ENCODE results near the gene EDAR. TPM values are rescaled to one million over a fixed set of nuclear protein-coding genes. Genes with fewer than 3 reads are reported as not detected.

Gene EDAR
- total RNA-seq, 4 donors from 2014 or later = not detected

GRCh38 chr2:109018452-109018851, 29.4 kb upstream of the EDAR start:
- 91% methylated on average over 5 of the region's 5 CpGs for WGBS
- Histone ChIP-seq H3K4me3 (no peak overlapping the region), H3K9me3 (no peaks in the 10 kb centered on the region), H3K27me3 (peaks cover 0 to 19% (median 0%) of the 10 kb centered on the region in 4 donors), H3K27ac (replicated peaks in 1 of 4) (no peak overlapping the region), H3K36me3 (no peaks in the 10 kb centered on the region), H3K4me1 (no peaks in the 10 kb centered on the region)
- TF ChIP-seq EP300 (IDR thresholded peaks at IDR 0.05) = no peak
- TF ChIP-seq POLR2A (IDR thresholded peaks at IDR 0.05; ENCODE audit: low read depth) = no peak
- no peak for DNase-seq (ENCODE audit: extremely low spot score)
- intact Hi-C loops (cut with DNase I) = no loop called here

GRCh38 chr2:109017017-109017416, 28.0 kb upstream of the EDAR start:
- Histone ChIP-seq H3K9me3 (no peaks in the 10 kb centered on the region), H3K27me3 (peaks cover 0 to 17% (median 0%) of the 10 kb centered on the region in 4 donors), H3K4me1 (no peaks in the 10 kb centered on the region), H3K36me3 (no peaks in the 10 kb centered on the region), H3K4me3 (no peak overlapping the region), H3K27ac (replicated peaks in 1 of 4) (no peak overlapping the region)
- DNase-seq (ENCODE audit: extremely low spot score) = no peak
- intact Hi-C loops (cut with DNase I) = no loop called here
- no peak for TF ChIP-seq CTCF (IDR thresholded peaks at IDR 0.05)
- TF ChIP-seq EP300 (IDR thresholded peaks at IDR 0.05) = no peak
- no peak for TF ChIP-seq POLR2A (IDR thresholded peaks at IDR 0.05; ENCODE audit: low read depth)
- TF ChIP-seq POLR2AphosphoS5 (IDR thresholded peaks at IDR 0.05) = no peak
- WGBS = 86% methylated on average over 4 of the region's 5 CpGs

GRCh38 chr2:109016376-109016775, 27.4 kb upstream of the EDAR start:
- WGBS = 95% methylated on average over 10 of the region's 11 CpGs
- H3K4me3 ChIP-seq = no peak overlapping the region
- no peak overlapping the region for H3K27ac ChIP-seq (replicated peaks in 1 of 4)
- no peaks in the 10 kb centered on the region for H3K36me3 ChIP-seq
- H3K9me3 ChIP-seq = no peaks in the 10 kb centered on the region
- intact Hi-C loops (cut with DNase I) = no loop called here
- peaks cover 0 to 13% (median 0%) of the 10 kb centered on the region in 4 donors for H3K27me3 ChIP-seq
- TF ChIP-seq EP300 (IDR thresholded peaks at IDR 0.05) (no peak), POLR2AphosphoS5 (IDR thresholded peaks at IDR 0.05) (no peak), CTCF (IDR thresholded peaks at IDR 0.05) (no peak), POLR2A (IDR thresholded peaks at IDR 0.05; ENCODE audit: low read depth) (no peak)
- DNase-seq (ENCODE audit: extremely low spot score) = no peak
- no peaks in the 10 kb centered on the region for H3K4me1 ChIP-seq

- intact Hi-C loops (cut with DNase I) = no loop called here
- WGBS = 93% methylated on average over 8 of the region's 8 CpGs
- no peaks in the 10 kb centered on the region for H3K4me1 ChIP-seq
- DNase-seq (ENCODE audit: extremely low spot score) = no peak
- H3K9me3 ChIP-seq = no peaks in the 10 kb centered on the region
- H3K36me3 ChIP-seq = no peaks in the 10 kb centered on the region
- no peak for TF ChIP-seq CTCF (IDR thresholded peaks at IDR 0.05)
- TF ChIP-seq EP300 (IDR thresholded peaks at IDR 0.05) = no peak
- no peak for TF ChIP-seq POLR2AphosphoS5 (IDR thresholded peaks at IDR 0.05)
- no peak for TF ChIP-seq POLR2A (IDR thresholded peaks at IDR 0.05; ENCODE audit: low read depth)
- H3K27ac ChIP-seq (replicated peaks in 1 of 4) = no peak overlapping the region
- peaks cover 0 to 3% (median 0%) of the 10 kb centered on the region in 4 donors for H3K27me3 ChIP-seq
- no peak overlapping the region for H3K4me3 ChIP-seq
Observed at GRCh38 chr2:109014476-109014875, 25.5 kb upstream of the EDAR start.

GRCh38 chr2:109013051-109013450, 24.0 kb upstream of the EDAR start:
- DNase-seq (ENCODE audit: extremely low spot score) = no peak
- TF ChIP-seq EP300 (IDR thresholded peaks at IDR 0.05) (no peak), POLR2A (IDR thresholded peaks at IDR 0.05; ENCODE audit: low read depth) (no peak), POLR2AphosphoS5 (IDR thresholded peaks at IDR 0.05) (no peak), CTCF (IDR thresholded peaks at IDR 0.05) (no peak)
- no peaks in the 10 kb centered on the region for H3K27me3 ChIP-seq
- H3K4me3 ChIP-seq = no peak overlapping the region
- WGBS = 75% methylated on average over 5 of the region's 5 CpGs
- intact Hi-C loops (cut with DNase I) = no loop called here
- H3K27ac ChIP-seq (replicated peaks in 1 of 4) = no peak overlapping the region
- no peaks in the 10 kb centered on the region for H3K36me3 ChIP-seq
- no peaks in the 10 kb centered on the region for H3K9me3 ChIP-seq
- no peaks in the 10 kb centered on the region for H3K4me1 ChIP-seq

Measured in esophagus muscularis mucosa (tissue), 4 donors.